Chondrocyte (in vitro differentiated cells): ENCODE data around the gene OSER1. TPM values are rescaled to one million over a fixed set of nuclear protein-coding genes. Genes with fewer than 3 reads are reported as not detected.

Experiments used
- DNase-seq: peaks from one replicate; pipeline ENCODE4 v3.0.0; 2021; ENCODE audit warnings: mixed read lengths, low spot score
- H3K27ac Mint-ChIP-seq: one replicate; pipeline ENCODE4 v1.8.0; 2021; ENCODE audit warnings: mild to moderate bottlenecking, moderate library complexity, mixed read lengths; ENCODE audit not compliant: unreplicated experiment
- H3K27me3 Mint-ChIP-seq: 2 replicates; pipeline ENCODE4 v1.8.0; 2021; ENCODE audit warnings: low read depth, mixed read lengths
- H3K36me3 Mint-ChIP-seq: 2 replicates; pipeline ENCODE4 v1.8.0; 2021; ENCODE audit warnings: low read depth, mixed read lengths
- H3K4me1 Mint-ChIP-seq: 2 replicates; pipeline ENCODE4 v1.8.0; 2021; ENCODE audit warnings: low read depth, mild to moderate bottlenecking, mixed read lengths
- H3K4me3 Mint-ChIP-seq: one replicate; pipeline ENCODE4 v1.8.0; 2021; ENCODE audit warnings: mild to moderate bottlenecking, moderate library complexity, mixed read lengths; ENCODE audit not compliant: unreplicated experiment
- H3K9me3 Mint-ChIP-seq: 2 replicates; pipeline ENCODE4 v1.8.0; 2021; ENCODE audit warnings: low read depth, mixed read lengths
- CTCF ChIP-seq: fragments of 200-600 bp; sonication (generic); IDR thresholded peaks from 2 replicates; pipeline ENCODE4 v1.5.0; 2021; ENCODE audit warnings: antibody characterized with exemption, mild to moderate bottlenecking, moderate library complexity
- total RNA-seq: library from RNA; stranded (reverse); gene quantifications from 3 replicates; pipeline ENCODE4 v1.2.1, GENCODE V29; 2021

Gene OSER1
- total RNA-seq, 1 donor from 2014 or later, result 30.3 TPM

DNA sequence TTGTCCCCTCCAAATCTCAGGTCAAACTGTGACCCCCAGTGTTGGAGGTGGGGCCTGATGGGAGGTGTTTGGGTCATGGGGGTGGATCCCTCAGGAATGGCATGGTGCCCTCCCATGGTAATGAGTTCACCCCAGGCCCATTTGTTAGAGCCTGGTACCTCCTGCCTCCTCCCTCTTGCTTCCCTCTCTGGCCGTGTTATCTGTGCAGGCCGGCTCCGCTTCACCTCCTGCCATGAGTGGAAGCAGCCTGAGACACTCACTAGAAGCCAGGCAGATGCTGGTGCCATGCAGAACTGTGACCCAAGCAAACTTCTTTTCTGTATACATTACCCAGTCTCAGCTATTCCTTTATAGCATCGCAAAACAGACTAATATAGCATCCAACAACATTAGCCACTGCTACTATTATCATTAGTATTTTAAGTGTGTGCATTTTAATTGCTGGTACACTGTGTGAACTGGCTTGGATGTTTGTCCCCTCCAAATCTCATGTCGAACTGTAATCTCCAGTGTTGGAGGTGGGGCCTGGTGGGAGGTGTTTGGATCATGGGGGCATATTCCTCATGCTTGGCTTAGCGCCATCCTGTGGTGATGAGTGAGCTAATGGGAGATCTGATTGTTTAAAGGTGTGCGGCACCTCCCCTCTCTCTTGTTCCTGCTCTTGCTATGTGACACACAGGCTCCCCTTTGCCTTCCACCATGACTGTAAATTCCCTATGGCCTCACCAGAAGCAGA is 12.2 kb upstream of the OSER1 start:
- Mint-ChIP-seq H3K9me3 (no peaks in the 10 kb centered on the region), H3K4me1 (peaks cover 13% of the 10 kb centered on the region), H3K36me3 (no peaks in the 10 kb centered on the region), H3K27me3 (no peaks in the 10 kb centered on the region), H3K4me3 (no peak overlapping the region), H3K27ac (no peak overlapping the region)
- no peak for TF ChIP-seq CTCF
- no peak for DNase-seq

GRCh38 chr20:44222027-44222426 is 11.5 kb upstream of the OSER1 start:
- Mint-ChIP-seq H3K27ac (no peak overlapping the region), H3K4me1 (peaks cover 20% of the 10 kb centered on the region), H3K36me3 (no peaks in the 10 kb centered on the region), H3K9me3 (no peaks in the 10 kb centered on the region), H3K27me3 (no peaks in the 10 kb centered on the region), H3K4me3 (no peak overlapping the region)
- no peak for TF ChIP-seq CTCF
- DNase-seq, result no peak

DNA sequence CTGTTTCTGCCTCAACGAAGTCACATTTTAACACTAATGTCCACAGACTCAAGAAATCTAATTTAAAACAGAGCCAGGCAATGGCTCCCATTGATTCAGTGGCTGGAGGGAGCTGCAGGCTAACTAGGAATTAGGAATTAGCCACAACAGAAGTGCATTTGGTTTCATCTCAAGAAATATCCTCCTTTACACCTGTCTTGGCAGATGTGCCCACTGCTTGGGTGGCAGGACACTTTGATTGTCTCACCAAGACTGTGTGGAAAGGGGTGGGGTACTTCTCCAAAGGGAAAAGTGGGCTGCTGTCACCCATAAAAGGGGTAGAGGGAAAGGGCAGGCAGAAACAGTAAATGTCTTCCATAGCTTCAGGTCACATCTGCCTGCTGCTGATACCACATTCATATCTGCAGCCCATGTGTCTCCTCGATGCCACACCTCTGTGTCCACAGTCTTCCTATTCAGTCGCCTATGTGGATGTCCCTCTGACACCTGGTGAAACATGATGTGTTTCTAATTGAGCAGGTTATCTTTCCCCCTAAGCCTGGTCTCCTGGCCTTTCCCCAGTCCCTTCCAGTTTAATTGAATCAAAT is 10.9 kb upstream of the OSER1 start:
- peaks cover 20% of the 10 kb centered on the region for H3K4me1 Mint-ChIP-seq
- H3K27me3 Mint-ChIP-seq, result no peaks in the 10 kb centered on the region
- no peak for TF ChIP-seq CTCF
- DNase-seq, result no peak
- no peaks in the 10 kb centered on the region for H3K9me3 Mint-ChIP-seq
- H3K27ac Mint-ChIP-seq, result no peak overlapping the region
- H3K36me3 Mint-ChIP-seq, result no peaks in the 10 kb centered on the region
- H3K4me3 Mint-ChIP-seq, result no peak overlapping the region

GRCh38 chr20:44219791-44220190 is 9.2 kb upstream of the OSER1 start:
- Mint-ChIP-seq H3K4me1 (peaks cover 25% of the 10 kb centered on the region), H3K36me3 (no peaks in the 10 kb centered on the region), H3K9me3 (no peaks in the 10 kb centered on the region), H3K4me3 (no peak overlapping the region), H3K27ac (no peak overlapping the region), H3K27me3 (no peaks in the 10 kb centered on the region)
- DNase-seq, result no peak
- TF ChIP-seq CTCF, result no peak

- Mint-ChIP-seq H3K36me3 (no peaks in the 10 kb centered on the region), H3K27me3 (no peaks in the 10 kb centered on the region), H3K27ac (no peak overlapping the region), H3K4me1 (peaks cover 25% of the 10 kb centered on the region), H3K4me3 (no peak overlapping the region), H3K9me3 (no peaks in the 10 kb centered on the region)
- no peak for DNase-seq
- TF ChIP-seq CTCF, result no peak
Measured at GRCh38 chr20:44219170-44219730, 8.7 kb upstream of the OSER1 start.
